Cardiac fibroblast (primary cell): Measurements from ENCODE around the gene HIF1A.
A peak's percentile ranks its signal among the peaks of the same experiment; 100 is the strongest.

Source experiments
- DNase-seq, 2 donors: peaks; one replicate each; pipeline versions ENCODE4 v3.0.0 to v3.0.0-alpha.2; 2010; ENCODE audit warnings: low read depth in 2 of 2
- H3K4me3 ChIP-seq, 2 donors: replicated peaks in 1 of 2; 1 replicate in 1 of 2; 2 replicates in 1 of 2; pipeline ENCODE4 v1.5.1; 2011; ENCODE audit warnings: low read depth in 2 of 2, low read length in 2 of 2, mild to moderate bottlenecking in 2 of 2, moderate library complexity in 1 of 2
- TF ChIP-seq, protein P1 (sequence below): IDR thresholded peaks from one replicate; pipeline ENCODE4 v1.5.1; 2011; ENCODE audit warnings: low read depth, mild to moderate bottlenecking, low read length, inconsistent platforms

HIF1A gene

DNA sequence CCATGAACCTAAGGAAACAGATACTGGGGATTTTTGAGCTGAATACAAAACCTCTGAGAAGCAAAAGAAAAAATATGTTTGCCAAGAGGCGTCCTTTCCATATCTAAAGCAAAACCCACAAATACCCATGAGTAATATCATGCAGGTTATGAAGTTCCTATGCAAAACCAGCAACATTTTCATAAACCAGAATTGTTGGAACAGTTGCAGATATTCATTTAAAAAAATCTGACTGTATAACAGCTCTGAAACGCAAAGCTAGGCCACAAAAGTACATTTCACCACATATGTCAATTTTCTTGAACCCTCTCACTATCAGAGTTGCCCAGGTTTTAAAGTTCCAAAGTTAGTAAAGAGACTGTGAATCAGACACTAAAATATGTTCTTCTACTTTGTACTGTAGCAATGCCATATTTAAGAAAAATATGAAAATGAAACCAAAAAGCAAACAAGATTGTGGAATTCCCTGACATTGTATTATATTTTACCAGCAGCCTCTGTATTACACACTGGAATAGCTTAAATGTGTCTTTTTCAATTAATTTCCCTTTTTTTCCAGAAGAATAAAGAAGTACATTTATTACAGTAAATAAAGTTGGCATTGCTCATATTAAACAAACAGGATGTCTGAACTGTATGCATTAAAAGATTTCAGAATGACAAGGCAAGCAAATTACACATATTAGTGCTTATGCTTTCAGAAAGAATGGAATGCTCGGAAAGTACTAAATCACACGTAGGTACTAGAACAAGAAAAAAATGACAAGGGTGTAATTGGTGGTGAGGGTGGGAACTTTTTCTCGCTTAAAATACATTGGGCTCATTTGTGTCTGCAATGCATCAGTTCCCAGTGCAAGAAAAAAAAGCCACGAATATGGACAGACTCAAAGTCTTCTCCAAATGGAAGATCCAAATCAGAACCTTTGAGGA is 33.6 kb upstream of the HIF1A start:
- TF ChIP-seq, protein P1, sequence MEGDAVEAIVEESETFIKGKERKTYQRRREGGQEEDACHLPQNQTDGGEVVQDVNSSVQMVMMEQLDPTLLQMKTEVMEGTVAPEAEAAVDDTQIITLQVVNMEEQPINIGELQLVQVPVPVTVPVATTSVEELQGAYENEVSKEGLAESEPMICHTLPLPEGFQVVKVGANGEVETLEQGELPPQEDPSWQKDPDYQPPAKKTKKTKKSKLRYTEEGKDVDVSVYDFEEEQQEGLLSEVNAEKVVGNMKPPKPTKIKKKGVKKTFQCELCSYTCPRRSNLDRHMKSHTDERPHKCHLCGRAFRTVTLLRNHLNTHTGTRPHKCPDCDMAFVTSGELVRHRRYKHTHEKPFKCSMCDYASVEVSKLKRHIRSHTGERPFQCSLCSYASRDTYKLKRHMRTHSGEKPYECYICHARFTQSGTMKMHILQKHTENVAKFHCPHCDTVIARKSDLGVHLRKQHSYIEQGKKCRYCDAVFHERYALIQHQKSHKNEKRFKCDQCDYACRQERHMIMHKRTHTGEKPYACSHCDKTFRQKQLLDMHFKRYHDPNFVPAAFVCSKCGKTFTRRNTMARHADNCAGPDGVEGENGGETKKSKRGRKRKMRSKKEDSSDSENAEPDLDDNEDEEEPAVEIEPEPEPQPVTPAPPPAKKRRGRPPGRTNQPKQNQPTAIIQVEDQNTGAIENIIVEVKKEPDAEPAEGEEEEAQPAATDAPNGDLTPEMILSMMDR = no peak
- peak; percentile 84 to 91 for DNase-seq
- peak overlapping the region in 1 of 2 donors; percentile 6 for H3K4me3 ChIP-seq

DNA sequence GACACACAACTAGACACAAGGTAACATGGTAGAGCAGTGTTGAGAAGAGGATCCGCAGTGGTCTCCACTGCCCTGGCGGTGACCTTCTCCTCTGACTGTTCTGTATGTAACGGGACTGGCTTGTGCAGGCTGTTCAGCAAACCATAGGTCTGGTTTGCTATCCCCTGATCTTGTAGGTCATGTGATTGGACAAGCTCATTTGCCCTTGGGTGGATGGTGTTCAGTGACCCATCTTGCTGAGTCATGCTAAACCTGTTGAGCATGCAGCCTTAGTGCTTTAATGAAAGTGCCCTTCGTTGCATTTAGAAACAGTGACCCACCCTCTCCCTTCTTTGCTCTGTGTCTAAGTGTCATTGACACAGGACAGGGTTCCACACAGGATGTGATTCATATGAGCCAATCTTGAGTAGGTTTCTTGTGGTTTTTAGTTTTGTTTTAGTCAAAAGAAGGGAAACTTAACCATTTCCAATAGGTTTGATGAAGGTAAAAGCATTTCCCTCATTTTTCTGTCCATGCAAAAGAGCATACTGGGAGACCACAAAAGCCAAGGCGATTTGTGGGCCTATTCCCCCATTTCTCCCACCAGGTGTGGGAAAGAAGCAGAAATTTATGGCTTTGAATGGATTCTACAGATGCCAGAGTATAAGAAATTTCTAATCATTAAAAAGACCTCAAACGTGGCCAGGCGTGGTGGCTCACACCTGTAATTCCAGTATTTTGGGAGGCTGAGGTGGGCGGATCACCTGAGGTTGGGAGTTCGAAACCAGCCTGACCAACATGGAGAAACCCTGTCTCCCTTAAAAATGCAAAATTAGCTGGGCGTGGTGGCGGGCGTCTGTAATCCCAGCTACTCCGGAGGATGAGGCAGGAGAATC is 32.6 kb upstream of the HIF1A start:
- TF ChIP-seq, protein P1 = no peak
- peak; percentile 78 to 89 for DNase-seq
- H3K4me3 ChIP-seq = peak overlapping the region in 1 of 2 donors; percentile 6

DNA sequence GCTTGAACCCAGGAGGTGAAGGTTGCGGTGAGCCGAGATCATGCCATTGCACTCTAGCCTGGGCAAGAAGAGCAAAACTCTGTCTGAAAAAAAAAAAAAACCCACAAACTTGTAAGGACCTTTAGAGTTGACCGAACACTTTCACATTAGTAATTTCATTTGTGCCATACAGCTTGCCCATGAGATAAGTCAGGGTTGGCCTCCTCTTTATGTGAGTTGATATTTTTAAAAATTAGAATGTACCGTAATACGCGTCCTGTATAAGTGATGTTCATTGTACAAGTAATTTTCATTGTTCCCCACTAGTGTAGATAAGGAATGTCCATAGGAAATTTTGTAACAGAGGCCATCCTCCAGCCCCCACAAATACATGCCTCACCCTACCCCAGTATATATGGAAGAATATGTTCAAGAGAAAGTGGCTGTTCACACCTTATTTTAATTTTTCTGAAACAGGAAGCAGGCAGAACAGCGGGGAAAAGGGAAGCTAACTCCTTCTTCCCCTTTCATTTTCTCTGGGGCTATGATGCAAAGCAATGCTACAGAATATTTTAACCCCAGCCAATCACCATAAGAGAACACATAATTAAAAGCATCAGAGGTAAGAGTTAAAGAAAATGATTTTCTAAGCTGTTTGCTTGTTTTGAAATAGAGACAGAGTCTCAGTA is 31.9 kb upstream of the HIF1A start:
- H3K4me3 ChIP-seq = no peak overlapping the region

DNA sequence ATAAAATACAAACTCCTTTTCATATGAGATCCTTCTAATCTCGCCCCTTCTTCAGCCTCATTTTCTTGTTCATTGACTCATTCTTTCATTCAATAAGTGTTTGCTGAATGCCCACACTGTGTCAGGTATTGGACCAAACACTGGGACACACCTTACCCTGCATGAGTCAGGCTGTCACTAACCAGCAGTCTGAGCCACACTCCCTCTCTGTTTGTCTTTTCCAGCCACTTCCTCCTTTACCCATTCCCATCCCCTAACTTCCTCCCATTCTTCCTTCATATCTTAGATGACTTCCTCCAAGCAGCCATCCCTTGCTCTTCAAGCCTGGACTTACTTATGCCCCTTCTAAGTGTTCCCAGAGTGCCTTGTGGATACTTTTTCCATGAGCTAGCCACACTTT is 27.0 kb upstream of the HIF1A start:
- TF ChIP-seq, protein P1 = no peak
- H3K4me3 ChIP-seq = no peak overlapping the region
- DNase-seq = no peak

More for the DNA sequence above, 31.9 kb upstream of the HIF1A start:
- no peak for DNase-seq
- TF ChIP-seq, protein P1 = no peak

DNA sequence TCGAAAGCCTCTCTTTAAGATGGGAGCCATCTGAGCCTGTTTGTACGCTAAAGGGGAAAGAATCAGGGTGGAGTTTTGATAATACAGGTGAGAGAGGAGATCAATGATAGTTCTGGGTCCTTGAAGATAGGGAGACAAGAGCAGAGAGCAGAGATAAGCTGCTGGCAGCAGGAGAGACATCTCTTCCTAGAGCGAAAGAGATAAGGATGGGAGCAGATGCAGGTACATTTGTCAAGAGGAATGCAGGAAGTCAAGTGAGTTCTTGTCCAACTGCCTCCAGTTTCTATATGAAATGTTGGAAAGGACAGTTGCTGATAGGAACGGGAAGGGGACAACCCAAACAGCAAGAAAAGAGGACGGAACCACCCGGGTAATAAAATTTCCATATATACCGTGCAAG is 24.7 kb upstream of the HIF1A start:
- TF ChIP-seq, protein P1 = no peak
- H3K4me3 ChIP-seq = no peak overlapping the region
- DNase-seq = no peak

DNA sequence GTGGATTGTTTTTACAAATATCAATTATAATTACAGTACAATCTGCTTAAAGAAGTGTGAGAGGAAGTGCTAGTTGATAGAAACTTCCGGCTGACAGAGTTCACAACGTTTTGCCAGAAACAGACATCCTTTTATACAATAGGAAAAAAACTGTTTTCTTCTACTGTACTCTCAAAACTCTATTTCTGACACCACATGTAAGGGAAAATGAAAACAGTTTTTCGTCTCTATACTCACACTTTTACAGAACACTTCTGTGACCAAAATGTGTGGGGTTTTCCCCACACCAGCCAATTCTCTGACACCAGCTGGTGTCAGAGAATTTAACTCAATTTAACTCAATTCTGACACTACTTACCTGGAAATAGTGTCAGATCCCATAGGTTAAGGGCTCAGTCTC is 24.2 kb upstream of the HIF1A start:
- no peak overlapping the region for H3K4me3 ChIP-seq
- no peak for DNase-seq
- TF ChIP-seq, protein P1 = no peak
